NCI-H1694 treated with DMSO at 0.1 percent for 48 hours (cell line): ENCODE results near the gene F5.
A peak's percentile ranks its signal among the peaks of the same experiment; 100 is the strongest.
"Not testable (repeated sequence)": the region's sequence is repeated elsewhere in the genome, so short reads cannot be mapped to it uniquely, and the experiment has no call there.

Experiments
- DNase-seq: peaks from one replicate; lab custom pipeline; 2025; lab: John Stamatoyannopoulos, UW

Gene F5

DNA sequence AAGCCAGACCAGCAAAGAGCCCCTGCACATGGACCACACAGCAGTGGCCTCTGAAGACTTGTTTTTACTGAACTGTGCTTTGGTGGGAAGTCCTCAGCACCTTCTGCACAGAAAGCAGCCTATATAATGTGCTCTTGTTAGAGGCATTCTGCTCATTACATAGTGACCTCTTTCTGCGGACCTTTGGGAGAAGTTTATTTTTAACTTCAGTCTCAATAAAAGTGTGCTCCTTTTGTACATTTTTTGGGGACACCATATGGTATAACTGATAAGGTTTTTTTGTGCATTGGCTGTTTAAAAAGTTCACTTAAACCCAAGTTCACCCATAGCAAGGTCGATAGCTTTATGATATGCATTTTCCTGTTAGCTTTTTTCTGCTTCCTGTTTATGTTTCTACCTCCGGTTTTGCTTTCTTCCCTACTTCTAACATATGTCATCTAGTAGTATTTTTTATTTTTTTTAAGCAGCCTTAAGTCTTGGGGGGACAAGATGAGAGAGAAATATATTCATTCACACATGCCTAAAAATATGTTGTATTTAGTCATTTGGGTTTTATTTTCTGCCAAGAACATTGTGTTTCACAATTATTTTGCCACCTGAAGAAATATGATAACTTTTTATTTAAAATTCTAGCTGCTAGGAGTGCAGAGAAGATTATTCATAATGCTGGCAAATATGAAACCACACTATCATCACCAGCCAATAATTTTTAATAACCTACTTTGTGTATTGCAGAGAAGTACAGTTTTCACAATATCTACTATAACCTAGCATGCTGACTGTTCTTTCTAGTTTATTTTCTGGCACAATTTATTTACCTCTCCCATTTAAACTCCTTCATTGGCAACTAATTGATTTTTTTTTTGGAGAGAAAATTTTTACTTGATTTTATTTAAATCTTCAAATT, 77.6 kb downstream of the F5 start:
- DNase-seq: no peak

DNA sequence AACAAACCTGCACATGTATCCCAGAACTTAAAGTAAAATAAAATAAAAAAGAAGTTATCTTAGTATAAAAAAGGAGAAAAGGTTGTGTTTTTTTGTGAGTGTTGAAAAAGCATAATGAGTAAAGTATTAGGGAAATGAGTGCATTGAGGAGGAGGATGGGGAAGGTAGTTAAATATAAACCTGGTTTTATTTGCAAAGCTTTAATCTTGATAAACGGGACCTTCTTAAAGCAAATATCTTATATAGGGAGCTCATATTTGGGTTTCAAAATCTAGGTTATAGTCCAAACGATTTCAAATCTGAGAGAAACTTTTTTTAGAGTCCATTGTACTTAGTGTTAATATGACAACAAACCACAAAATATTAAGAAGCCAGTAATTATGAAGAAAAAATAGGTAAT, 78.9 kb downstream of the F5 start:
- DNase-seq: no peak

DNA sequence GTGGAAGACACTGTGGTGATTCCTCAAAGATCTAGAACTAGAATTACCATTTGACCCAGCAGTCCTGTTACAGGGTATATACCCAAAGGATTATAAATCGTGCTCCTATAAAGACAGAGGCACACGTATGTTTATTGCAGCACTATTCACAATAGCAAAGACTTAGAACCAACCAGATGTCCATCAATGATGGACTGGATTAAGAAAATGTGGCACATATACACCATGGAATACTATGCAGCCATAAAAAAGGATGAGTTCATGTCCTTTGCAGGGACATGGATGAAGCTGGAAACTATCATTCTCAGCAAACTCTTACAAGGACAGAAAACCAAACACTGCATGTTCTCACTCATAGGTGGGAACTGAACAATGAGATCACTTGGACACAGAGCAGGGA, 82.7 kb downstream of the F5 start:
- not testable (repeated sequence) for DNase-seq

DNA sequence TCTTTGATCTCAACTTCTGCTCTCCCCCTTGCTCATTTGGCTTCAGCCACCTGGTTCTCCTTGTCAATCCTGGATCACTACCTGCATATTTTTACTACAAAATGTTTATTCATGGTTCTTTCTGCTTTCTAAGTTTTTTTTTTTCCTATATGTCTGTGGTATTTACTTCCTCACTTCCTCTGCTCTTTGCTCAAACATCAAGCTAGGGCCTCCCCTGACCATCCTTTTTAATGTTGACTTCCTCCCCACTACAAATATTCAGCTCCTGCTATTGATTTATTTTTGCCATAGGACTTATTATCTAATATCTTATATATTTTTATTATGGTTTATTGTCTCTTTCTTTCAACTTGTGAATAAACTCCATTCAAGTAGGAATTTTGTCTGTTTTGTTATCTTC, 86.5 kb downstream of the F5 start:
- no peak for DNase-seq

DNA sequence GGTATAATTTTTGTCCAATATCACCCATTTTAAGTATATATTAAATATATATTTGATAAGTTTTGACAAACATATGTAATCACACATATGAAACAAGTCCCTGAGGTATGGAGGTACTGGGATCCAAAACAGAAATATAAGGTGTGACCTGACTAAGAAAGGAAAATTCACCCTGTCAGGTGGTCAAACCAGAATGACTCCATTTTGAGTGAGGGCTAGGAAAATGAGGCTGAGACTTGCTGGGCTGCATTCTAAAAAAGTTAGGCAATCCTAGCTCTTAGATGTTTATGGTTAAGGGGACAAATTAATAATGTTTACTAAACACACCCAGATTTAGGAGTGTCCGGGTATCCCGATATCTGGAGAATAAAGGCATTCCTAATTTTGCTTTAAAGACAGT, 89.0 kb downstream of the F5 start:
- DNase-seq: no peak

DNA sequence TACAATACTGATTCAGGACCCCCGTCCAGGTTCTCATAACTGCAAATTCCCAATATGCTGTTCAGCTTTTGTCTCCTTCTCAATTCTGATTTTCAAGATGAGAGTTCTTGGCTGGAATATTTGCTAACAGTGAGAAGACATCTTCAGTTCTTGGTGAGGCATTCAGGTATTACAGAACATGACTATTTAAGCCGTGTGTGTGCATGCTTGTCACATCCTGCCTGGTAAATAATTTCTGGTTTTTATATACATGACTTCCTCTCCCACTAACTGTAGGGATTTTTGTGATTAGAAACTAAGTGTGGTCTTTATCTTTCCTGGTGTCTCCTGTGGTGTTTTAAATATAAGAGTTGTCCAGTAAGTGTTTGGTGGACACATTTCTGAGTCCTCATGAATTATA, 90.4 kb downstream of the F5 start:
- no peak for DNase-seq

DNA sequence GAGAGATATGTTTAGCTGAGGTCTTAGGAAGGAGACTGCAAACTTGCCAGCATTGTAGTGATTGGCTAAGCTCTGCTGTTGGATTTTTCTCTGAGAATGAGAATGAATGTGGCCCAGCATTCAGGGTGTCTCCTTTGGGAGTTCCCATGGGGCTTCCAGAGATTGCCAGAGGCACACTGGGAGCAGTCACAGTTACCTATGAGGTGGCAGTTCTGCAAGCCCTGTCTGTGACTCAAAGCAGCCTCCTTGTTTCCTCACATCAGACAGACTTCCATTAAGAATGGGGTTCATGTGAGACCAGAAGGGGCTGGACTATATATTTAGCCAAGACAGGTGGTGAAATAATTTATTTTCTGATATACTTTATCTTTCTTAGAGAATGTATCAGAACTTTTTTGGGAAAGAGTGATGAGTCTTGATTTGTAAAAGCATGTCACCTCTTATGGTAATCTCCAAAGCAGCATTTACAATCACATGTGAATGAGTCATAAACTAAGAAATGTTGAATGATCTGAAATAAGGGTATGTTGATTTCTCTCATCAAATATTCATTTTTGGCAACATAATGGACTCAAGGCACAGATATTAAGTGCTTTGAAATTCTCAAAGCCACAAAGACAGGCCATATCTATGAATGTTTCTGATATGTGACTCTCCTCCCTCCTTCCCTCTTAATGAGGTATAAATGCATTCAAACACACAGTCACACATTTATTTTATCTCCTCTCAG, 91.1 kb downstream of the F5 start:
- no peak for DNase-seq

DNA sequence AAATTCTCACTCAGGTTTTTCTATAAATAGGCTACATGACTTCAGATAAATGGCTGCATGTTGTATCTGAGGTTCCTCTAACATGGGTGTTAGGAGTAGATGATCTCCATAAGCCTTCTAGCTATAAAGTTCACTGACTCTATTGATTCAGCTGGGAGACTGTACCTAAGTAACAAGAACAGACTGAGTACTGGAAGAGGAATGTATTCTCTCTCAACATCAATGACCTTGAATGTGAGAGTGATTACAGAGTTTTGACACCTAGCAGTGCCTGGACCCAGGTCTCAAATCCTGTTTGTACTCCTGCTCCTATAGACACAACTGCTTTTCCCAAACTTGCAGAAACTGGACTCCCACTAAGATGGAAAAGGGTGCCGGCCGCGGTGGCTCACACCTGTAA, 91.9 kb downstream of the F5 start:
- DNase-seq: no peak

DNA sequence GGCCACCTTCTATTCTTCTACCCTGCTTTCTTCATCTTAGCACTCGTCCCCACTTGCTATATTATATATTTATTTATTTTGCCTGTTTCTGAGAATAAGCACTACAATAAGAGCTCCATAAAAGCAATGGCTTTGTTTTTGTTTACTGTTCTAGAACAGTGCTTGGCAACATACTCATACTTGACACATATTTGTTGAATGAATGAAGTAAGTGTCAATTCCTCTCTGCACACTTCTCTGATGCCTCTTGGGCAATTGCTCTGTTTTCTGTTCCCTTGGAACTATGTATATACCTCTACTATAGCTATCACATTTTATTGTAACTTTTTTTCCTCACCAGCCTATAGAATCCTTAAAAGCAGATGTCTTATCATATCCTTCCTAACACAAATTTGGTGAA, 93.0 kb downstream of the F5 start:
- no peak for DNase-seq

DNA sequence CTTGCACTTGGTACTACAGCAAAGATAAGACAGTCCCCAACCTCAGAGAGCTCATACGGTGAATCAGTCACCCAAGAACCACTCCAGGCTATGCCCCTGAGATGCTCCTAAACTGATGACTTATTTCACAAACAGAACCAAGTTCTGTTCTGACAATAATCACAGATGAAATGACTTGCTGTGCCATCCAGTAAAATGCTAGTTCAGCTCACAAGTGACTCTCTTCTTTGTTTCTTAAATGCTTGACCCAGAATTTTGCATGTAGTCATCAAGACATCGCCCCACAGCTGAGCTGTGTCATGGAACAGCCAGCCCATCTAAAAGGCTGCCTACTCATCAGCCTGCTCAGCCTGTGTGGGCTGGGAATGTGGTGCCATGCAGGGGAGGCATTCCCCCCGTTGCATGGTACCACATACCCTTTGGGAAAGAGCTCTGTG, 94.4 kb downstream of the F5 start:
- no peak for DNase-seq

DNA sequence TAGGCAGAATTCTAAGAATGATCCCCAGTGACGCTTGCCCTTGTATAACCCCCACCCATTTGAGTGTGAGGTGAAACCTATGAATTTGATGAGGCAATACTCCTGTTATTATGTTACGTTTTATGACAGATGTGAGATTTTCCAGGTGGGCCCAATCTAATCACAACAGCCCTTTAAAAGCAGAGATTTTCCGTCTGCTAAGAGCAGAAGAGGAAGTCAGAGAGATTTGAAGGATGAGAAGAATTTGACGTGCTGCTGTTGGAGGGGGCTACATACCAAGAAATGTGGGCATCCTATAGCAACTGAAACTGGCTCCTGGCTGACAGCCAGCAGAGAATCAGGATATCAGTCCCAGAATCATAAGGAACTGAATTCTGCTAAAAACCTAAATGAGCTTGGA, 98.1 kb downstream of the F5 start:
- no peak for DNase-seq

DNA sequence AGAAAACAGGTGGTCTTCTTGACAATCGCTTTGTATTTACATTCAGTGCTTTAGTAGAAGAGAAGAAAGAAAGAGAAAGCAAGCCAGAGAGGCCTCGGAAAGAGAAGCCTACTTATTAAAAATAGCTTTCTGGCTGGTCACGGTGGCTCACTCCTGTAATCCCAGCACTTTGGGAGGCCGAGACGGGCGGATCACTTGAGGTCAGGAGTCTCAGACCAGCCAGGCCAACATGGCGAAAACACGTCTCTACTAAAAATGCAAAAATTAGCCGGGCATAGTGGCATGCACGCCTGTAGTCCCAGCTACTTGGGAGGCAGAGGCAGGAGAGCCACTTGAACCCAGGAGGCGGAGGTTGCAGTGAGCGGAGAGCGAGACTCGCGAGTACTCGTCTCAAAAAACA, 98.7 kb downstream of the F5 start:
- DNase-seq: no peak

DNA sequence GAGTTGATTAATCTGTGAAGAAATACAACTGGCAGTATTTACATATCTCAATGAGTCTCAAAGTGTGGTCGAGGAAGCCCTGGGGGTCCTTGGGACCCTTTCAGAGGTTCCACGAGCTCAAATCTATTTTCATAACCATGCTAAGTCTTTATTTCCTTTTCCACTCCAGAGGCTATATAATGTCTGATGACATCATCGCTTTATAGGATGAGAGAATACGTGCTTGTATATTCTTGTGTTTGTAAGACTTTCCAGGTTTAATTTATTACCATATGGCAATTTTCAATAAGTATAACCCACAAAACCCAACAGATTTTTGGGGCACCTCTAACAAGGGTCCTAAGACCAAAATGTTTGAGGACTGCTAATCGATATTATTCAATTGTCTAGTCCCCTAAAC, 99.1 kb downstream of the F5 start:
- no peak for DNase-seq

DNA sequence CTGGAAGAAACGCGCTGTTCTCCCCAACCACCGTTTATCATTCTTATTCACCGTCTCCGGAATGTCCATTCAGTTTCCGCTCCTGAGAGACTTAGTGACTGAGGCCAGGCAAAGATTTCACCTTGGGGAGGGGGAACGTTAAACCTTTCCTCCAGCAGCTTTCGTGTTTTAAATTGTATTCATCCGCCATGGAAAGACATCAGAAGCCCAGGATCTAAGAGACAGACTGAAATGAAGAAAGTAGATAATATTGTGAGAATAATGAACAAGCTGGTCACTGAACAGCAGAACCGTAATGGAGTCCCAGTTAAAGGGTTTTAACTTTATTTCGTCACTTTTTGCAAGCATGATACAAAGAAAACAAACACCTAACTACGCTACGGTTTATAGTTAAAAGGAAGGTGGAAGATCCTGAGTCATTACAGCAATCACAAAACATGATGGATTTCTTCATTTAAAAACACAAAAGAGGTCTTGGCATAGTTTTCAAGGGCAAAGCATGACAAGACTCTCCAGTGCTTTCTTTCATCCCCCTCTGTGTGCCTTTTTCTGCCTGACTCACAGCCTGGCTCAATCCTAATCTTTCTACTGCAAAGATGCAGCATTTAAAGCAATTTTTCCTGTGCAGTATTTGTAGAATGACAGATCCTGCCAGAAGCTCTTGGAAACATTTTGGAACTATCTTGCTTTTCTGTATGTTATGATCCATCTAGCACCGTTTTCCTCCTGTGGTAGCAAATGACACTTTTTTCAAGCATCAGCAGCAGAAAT, 99.8 kb downstream of the F5 start:
- DNase-seq: no peak

DNA sequence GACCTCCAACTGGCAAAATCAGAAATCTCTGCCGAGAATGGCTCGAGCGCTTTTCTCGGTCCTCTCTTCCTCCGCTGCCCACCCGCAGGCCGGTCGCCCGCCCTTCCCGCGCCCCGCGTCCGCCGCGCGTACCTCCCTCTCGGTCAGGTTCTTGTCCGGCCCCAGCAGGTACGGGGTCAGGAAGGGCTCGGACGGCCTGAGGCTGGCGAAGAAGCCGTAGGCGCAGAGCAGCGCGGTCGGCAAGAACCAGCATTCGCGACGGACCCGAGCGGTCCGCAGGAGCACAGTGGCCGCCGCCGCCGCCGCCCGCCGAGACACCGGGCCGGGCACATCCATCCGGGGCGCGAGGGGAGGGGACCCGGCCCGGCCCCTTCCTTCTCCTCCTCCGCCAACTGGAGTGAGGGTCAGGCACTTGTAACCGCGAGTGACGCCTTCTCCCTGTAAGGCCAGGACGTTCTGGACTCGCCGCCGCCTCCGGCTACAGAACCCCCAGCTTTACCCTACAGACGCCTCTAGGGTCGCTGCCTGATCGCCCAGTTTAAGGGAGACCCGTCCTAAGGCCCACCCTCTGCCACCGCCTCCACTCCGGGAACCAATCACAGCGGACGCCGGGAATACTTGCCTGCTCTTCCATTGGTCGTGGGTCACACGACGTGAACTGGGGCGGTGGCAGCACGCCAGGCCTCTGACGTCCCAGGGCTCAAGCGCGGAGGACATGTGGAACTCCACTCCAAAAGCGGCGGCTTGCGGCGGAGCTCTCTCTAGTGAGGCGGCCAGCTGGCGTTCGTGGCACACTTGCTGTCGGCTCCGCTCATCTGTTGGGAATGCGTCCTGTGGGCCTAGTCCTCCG, 100.6 kb downstream of the F5 start, which contains the start of gene SLC19A2:
SLC19A2 (minus strand) TSS at position 514 of the 850 bp plus-strand sequence; CDS start at position 336, 178 bp downstream.
- DNase-seq: peak; percentile 99

DNA sequence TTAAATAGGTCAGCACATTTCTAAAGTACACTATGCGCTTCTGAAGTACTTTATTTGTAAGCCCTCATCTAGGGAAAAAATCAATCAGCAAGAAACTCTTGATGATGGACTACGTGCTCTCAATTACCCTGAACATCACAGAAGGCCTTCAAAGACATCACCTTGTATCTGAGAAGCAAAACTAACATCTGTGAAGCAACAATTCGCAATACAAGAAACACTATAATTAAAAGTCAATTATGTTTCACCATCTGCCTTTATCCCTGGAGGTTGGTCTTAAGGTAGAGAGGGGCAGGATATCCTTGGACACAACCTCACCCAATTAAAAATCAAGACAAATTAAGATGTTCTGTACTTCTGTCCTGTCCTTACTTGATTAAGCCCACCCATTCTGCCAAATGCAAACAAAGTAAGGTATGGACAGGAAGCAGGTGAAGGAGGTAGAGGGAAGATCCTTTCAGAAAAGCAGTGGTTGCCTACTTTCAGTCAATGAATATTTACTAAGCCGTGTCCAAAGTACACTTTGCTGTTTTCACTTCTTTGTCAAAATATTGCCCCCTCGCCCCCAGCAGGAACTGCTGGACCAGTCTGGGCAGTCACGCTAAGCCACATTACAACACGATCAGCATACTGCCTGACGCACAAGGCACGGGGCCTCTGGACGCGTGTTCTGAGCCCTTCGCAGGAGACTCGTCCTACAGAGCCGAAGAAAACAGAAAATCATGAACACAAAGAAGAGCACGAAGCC, 101.4 kb downstream of the F5 start:
- DNase-seq: peak; percentile 14

DNA sequence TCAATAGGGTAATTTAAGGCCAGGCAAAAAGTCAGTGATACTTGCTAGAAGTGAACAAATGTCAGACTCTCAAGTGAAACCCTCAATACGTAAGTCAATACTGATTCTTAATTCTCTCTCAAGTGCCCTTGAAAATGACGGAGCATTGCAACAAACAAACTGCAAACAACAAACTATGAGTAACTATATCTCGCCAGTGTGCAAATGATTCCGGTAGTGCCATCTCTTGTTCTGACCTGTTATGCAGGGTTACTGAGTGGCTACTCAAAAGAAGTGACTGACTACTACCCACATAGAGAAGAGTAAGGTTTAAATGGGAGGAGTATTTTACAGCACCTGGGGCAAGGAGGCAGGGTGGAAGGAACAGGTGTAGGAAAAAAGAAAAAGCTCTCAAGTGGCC, 102.2 kb downstream of the F5 start:
- DNase-seq: no peak

DNA sequence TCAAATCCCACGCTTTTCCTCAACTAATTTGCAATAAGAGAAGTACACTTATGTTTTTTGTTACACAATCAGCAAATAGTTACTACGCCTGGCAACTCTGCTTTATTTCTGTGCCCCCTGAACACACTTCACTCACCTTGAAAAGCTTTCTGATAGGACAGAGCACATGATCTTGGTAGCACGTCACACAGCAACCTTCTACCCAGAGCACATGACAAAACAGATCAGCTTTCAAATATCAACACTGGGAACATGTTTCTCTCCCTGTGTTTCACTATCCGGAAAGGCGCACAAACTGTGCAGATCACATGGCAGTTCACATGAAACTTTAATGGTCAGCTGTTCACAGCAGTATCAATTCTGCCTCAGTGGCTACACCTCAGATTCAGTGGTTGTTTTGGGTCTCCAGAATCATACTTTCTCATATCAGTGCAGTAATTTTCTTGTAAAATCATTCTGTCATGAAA, 102.7 kb downstream of the F5 start:
- DNase-seq: no peak

DNA sequence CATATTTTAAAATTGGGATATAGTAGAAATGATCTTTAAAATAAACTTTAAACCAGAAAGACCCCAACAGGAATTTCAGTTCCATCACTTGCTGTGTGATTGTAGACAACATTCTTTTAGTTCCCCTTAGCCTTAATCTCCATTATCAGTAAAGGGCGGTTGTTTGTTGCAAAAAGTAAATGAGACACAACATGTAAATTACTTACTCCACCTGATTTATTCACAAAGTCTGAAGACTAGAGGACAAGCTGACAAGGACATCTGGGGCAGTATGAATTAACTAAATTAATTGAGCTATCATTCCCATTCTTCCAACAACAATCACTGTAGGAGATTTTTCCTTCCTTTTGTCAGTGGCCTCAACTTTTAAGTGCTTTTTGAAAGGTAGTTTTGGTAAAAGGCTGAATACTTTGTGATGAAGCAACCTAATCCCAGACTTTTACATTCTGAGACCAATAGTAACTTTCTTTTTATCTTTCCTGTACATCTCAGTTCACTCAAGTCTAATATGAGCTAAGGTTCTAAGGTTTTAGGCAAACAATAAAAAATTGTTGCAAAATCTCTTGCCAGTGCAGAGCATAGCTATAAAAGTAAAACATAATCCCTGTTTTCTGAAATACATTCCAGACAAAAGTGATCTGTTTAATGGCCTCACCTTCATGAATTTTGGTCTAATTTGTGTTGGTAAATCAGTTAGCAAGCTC, 106.8 kb downstream of the F5 start:
- no peak for DNase-seq

DNA sequence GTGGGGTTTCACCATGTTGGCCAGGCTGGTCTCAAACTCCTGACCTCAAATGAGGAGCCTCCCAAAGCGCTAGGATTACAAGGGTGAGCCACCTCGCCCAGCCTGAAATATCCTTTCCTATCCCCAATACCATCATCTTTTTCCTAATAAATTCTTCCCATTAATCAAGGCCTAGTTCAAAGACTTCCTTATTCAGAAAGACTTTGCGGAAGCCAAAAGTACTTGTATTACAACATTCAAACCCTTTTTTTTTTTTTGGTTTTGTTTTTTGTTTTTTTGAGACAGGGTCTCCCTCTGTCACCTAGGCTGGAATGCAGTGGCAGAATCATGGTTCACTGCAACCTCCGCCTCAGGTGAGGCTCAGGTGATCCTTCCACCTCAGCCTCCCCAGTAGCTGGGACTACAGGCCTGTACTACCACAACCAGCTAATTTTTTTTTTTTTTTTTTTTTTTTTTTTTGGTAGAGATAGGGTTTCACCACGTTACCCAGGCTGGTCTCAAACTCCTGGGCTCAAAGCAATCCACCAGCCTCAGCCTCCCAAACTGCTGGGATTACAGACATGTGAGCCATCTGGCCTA, 108.1 kb downstream of the F5 start:
- no peak for DNase-seq
